GM04503 (cell line): ENCODE data around the gene ANKRD13C.
"Not testable (repeated sequence)": the region's sequence is repeated elsewhere in the genome, so short reads cannot be mapped to it uniquely, and the experiment has no call there.

ENCODE experiments used
- DNase-seq: peaks from one replicate; pipeline ENCODE4 v3.0.0-alpha.2; 2012; ENCODE audit warnings: low read depth

The ANKRD13C gene, protein sequence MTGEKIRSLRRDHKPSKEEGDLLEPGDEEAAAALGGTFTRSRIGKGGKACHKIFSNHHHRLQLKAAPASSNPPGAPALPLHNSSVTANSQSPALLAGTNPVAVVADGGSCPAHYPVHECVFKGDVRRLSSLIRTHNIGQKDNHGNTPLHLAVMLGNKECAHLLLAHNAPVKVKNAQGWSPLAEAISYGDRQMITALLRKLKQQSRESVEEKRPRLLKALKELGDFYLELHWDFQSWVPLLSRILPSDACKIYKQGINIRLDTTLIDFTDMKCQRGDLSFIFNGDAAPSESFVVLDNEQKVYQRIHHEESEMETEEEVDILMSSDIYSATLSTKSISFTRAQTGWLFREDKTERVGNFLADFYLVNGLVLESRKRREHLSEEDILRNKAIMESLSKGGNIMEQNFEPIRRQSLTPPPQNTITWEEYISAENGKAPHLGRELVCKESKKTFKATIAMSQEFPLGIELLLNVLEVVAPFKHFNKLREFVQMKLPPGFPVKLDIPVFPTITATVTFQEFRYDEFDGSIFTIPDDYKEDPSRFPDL

GRCh38 chr1:70354332-70355110 is at the start of gene ANKRD13C:
Gene ANKRD13C (minus strand): TSS chr1:70354722. CDS start chr1:70354408, 314 bp downstream.
- peak; percentile 82 for DNase-seq

DNA sequence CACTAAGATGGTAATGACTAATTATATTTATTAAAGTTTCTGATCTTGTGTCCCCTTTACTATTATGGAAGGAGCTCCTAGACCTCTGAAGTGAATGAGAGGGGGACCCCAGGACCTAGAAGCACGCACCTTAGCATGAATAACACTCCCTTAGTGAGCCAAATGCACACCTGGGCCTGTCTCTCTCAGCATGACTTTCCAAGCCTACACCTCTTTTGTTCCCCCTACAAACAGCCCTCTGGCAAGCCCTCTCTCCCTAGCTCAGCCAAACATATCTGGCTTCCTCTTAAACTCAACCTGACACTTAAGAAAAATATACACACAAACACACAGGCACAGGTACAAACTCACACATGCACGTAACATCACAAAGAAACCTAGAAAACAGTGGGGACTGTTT is 49.2 kb upstream of the ANKRD13C start:
- DNase-seq: no peak

DNA sequence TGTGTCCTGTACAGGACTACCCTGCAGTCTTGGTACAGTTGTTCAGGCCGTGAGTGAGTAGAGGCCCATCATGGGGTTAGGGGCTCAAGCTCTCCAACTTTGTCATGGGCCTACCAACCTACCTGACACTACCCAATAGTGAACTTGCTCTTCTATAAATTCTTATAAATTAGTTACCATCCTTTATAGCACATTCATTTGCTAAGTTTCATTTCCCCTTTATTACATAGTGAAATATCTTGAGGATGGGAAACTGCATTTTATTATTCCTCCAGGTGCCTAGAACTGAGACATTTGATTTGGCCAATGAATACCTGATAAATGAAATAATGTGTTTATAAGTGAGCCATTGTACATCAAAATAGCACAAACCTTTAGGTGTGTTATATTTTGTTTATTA is 47.5 kb upstream of the ANKRD13C start:
- no peak for DNase-seq

GRCh38 chr1:70400335-70400734 is 45.8 kb upstream of the ANKRD13C start:
- DNase-seq: no peak

GRCh38 chr1:70397013-70397412 is 42.5 kb upstream of the ANKRD13C start:
- no peak for DNase-seq

DNA sequence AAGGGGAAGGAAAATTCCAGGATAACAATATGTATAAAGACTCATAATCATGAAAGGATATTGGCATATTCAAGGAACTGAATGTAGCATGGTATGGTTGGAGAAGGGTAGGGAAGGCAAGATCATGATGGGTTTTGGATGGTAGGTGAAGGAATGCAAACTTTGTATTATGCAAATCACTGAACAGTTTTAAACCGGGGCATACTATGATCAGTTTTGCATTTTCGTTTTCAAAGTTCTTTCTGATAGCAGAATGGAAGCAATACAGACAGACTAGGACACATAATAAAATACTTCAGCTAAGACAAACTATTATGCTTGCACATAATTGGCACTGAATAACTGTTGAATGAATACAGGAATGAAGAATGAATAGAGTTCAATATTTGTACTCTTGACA is 42.1 kb upstream of the ANKRD13C start:
- no peak for DNase-seq

DNA sequence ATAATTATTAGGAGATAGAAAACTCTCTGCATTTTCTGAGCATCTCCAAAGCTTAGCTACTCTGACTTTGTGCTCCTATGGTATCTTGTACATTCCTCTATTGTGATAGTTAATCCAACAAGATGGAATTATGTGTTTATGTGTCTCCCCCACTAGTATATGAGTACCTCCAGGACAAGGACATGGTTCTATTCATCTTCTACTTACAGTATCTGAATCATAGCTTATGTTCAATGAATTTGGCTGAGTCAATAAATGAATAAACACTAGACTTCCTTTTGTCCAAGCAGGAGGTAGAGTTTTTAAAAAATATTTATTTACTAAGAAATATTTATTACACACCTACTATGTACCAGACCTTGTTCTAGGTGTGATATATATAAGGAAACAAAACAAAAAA is 38.1 kb upstream of the ANKRD13C start:
- no peak for DNase-seq

- DNase-seq: no peak
Observed at GRCh38 chr1:70387507-70387906, 33.0 kb upstream of the ANKRD13C start.

- DNase-seq: no peak
Observed at GRCh38 chr1:70386121-70386520, 31.6 kb upstream of the ANKRD13C start.

DNA sequence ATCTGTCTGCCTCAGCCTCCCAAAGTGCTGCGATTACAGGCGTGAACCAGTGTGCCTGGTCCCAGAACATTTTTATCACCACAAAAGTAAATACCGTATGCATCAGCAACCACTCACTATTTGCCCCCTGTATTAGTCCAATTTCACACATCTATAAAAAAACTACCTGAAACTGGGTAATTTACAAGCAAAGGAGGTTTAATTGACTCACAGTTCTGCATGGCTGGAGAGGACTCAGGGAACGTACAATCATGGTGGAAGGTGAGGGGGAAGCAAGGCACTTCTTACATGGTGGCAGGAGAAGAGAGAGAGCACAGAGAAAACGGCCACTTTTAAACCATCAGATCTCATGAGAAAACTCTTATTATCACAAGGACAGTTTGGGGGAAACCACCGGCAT is 31.0 kb upstream of the ANKRD13C start:
- DNase-seq: no peak

GRCh38 chr1:70384542-70384941 is 30.0 kb upstream of the ANKRD13C start:
- DNase-seq: no peak

DNA sequence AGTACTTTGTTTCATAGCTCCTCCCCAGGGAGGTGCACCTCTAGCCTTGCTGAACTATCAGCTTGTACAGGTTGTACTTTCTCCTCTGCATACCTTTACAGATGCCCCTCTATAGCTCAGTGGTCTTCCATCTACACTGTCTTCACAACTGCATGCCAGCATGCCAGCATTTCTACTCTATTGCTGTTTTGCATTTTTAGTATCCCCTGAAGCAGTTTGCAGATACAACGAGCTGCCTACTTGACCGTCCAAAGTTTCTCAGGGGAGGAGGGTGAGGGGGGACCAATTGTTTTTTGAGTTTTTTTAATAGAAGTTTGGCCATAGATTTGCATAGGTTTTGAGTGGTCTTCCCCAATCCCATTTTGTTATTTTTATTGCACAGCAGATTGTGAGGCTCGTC is 29.0 kb upstream of the ANKRD13C start:
- DNase-seq: no peak

DNA sequence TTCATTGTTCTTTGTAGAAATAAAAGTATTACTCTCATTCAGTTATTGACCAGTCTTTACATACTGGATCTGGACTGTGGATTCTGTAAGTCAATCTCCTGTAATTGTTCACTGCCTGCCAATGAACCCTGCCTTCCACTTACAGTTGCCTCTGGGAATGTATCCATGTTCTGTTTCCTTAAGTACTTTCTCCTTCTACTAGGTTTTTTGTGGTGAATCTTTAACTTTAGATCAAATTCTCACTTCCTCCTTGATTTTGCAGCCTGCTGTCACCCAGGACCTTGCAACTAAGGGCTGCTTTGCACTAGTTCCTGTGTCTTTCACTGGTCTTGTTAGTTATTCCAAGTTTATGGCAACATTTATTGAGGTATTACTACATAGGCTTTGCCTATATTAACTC is 28.2 kb upstream of the ANKRD13C start:
- DNase-seq: no peak

DNA sequence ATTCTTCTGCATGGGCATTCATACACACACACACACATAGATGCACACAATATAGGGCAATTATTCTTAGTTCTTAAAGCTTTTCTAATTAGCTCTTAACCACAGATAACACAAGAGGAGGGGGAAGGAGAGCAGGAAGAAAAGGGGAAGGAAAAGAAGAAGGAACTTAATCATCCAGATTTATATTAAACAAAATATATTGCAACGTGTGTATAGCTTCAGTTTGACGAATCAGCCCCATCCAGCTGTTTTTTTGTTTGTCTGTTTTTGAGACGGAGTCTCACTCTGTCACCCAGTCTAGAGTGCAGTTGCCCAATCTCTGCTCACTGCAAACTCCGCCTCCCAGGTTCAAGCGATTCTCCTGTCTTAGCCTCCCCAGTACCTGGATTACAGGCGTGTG is 21.7 kb upstream of the ANKRD13C start:
- no peak for DNase-seq

DNA sequence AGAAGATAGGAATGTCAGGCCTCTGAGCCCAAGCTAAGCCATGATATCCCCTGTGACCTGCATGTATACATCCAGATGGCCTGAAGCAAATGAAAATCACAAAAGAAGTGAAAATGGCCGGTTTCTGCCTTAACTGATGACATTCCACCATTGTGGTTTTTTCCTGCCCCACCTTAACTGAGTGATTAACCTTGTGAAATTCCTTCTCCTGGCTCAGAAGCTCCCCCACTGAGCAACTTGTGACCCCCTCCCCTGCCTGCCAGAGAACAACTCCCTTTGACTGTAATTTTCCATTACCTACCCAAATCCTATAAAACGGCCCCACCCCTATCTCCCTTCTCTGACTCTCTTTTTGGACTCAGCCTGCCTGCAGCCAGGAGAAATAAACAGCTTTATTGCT is 19.1 kb upstream of the ANKRD13C start:
- not testable (repeated sequence) for DNase-seq

GRCh38 chr1:70372426-70372825 is 17.9 kb upstream of the ANKRD13C start:
- no peak for DNase-seq

GRCh38 chr1:70371586-70371985 is 17.1 kb upstream of the ANKRD13C start:
- DNase-seq: not testable (repeated sequence)

DNA sequence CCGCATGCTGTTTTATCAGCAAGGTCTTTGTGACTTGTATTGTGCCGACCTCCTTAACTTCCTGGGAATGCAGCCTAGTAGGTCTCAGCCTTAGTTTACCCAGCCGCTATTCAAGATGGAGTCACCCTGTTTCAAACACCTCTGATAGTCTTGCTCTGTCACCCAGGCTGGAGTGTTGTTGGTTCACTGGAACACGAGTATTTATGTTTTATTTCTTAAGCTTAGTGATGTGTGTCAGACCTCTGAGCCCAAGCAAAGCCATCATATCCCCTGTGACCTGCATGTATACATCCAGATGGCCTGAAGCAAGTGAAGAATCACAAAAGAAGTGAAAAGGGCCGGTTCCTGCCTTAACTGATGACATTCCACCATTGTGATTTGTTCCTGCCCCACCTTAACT is 12.9 kb upstream of the ANKRD13C start:
- DNase-seq: not testable (repeated sequence)

DNA sequence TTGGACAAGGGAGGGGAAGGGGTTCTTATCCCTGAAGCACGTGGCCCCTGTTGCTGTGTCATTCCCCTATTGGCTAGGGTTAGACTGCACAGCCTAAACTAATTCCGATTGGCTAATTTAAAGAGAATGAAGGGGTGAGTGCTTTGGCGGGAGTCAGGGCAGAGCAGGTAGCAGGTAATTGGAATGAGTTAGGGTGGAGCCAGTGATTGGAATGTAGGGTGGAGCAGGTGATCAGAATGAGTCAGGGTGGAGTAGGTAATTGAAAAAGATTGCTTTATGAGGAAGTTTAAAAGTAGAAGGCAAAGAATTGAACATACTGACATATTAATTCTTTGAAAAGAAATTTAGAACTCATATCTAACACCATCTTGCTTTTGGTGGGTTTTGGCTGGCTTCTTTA is 12.5 kb upstream of the ANKRD13C start:
- DNase-seq: not testable (repeated sequence)

GRCh38 chr1:70366425-70366952 is 12.0 kb upstream of the ANKRD13C start:
- DNase-seq: not testable (repeated sequence)

DNA sequence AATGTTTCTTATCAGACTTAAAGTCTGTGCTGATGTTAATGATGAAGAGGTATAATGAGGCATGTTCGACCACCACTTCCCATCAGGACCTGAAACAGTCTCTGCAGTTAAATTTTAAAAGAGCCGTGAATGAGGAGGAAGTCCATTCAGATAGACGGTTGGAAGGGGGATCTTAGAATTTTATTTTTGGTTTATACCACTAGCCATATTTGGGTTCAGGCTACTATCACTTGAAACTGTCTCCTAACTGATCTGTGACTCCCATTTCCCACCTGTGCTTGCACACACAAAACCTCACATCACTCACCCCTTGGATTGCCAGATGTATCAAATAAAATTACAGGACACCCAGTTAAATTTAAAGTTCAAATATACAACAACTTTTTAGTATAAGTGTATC is 9.9 kb upstream of the ANKRD13C start:
- no peak for DNase-seq

DNA sequence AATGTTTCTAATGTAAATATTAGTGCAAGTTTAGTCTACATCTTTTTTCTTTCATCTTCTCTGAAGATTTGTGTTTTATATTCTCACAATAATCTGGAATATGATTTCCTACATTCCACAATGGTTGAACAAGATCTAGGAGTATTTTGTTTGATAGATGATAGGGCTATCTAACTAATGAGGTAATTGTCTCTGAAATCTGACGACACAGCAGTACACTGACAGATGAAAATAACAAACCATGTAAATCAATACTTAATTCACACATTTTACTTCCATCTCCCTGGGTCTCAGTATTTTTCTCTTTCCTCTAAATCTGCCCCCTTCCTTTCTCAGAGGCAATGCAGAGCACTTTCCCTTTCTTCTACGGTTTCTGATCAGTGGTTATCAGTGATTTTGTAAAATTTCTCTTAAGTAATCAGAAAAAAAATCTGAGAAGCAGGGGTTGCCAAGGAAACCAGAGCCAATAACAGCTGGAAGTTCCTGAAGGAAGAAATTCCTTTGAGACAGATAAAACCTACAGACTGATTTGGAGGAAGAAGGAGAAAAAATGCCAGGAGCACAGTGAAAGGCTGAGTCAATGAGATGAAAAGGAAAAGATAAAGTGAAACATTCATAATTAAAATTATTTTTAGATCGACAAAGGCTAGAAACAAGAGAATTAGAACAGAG is 7.3 kb upstream of the ANKRD13C start:
- peak; percentile 25 for DNase-seq
